GM10847 (cell line): ENCODE measurements around the gene UFD1.

Source experiments
- POLR2A ChIP-seq: IDR thresholded peaks from 2 replicates; pipeline ENCODE4 v1.6.1; 2011; ENCODE audit not compliant: insufficient read length; ENCODE audit errors: extremely low read depth

The UFD1 gene

DNA sequence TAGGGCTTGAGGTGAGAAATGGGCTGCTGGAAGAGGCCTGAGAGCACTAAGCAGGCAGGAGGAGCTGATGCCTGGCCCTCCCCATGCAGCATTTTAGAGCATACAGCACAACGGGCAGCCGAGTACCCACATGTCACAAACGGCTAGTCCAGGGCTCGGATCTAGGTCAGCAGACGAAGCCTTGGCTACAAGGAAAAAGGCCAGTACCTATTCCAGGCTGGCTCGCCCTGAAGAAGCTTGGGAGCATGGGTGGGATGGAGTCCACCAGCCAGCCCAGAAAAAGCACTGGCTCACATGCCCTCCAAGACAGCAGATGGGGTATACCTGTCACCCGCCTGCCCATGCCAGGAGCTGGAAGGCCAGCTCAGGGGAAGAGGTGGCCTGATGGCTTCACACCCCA lies 9.6 kb downstream of the UFD1 start:
- TF ChIP-seq POLR2A: no peak

DNA sequence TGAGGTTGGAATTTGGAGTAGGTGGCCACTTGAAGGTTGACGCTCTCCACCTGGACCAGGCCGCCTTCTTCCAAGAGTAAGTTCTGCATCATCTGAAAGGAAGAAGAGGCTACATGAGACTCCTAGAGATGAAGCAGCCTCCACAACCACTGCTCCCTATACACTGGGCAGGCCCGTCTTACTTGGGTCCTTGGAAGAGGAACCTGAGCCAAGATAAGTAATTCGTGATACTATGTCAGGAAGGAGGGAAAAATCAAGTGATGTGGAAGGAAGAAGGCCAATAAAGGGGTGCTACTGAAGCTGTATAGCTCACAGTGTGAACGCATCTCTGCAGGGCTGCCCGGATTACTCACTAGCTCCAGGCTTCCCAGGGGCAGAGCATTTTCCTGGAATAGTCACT lies 11.1 kb downstream of the UFD1 start:
- no peak for TF ChIP-seq POLR2A

DNA sequence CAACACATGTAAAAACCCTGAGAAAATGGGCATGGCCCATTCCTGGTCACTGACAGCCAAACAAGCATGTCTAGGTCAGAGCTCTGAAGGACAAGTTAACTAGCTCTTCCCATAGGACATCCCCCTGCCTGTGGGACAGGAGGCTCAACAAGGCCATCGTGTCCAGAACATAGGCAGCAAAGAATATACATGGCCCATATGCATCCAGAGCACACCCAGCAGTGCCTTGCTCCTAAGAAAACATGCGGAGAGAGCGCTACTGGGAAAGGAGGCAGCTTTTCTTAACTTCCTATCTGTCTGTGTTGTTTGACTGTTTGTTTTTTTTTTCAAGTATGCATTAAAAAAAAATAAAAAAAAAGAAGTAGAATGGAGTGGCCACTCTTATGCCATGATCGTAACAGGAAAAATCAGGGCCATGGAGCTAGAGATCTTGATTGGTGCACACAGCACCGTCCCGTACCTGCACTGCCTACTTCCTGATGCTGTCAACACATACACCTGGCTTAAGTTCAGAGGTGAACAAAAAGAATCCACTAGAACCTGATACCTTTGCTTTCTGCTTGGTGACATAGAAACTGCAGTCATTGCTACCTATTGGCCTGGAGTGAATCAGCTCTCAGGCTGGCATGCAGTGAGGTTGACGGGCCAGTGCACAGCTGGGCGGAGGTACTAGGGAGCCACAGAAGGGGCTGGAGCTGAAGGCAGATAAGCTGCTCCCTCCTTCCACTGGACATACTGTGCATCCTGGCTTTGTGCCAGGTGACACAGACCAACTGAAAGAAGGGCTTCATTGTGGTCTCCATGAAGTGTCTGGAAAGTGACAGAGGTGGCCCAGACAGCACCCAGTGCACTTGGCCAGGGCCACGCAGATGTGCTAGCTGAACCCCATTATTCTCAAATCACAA lies 11.9 kb downstream of the UFD1 start:
- TF ChIP-seq POLR2A: no peak

DNA sequence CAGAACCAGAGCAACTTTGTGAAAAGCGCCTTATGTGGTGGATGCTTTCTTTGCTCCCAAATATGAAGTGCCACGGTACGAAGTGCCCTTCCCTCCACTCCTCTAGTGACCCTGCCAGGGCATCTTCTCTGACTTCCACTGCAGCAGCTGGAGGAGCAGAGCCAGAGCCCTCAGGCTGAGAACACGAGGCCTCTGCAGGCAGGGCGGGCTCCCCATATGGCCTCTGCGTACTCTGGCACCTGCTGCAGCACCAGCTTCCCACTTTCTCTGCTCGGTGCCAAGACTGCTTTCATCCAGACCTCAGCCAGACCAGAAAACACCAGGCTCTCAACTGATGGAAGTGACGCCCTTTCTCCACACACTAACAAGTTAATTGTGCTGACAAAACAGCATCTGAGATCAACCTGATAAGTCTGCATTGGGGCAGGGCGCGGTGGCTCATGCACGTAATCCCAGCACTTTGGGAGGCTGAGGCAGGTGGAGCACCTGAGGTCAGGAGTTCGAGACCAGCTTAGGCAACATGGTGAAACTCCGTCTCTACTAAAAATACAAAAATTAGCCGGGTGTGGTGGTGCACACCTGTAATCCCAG lies 12.8 kb downstream of the UFD1 start:
- TF ChIP-seq POLR2A: no peak

DNA sequence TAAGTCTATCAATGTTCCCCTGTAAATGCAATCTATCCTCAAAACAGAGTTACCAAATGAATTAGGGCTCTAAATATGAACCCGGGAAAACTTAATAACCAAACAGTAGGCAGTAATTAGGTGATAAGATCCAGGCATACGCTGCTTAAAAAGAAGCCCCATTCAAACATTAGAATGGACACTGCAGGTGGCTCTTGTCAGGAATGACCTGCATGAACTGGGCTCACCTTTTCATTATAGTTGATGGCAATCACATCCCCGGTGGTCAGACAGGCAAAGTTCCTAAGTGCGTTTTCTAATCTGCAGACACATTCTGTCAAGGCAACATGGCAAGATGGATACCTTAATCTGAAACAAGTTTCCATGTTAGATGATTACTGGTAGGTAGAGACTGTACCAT lies 14.0 kb downstream of the UFD1 start:
- no peak for TF ChIP-seq POLR2A

DNA sequence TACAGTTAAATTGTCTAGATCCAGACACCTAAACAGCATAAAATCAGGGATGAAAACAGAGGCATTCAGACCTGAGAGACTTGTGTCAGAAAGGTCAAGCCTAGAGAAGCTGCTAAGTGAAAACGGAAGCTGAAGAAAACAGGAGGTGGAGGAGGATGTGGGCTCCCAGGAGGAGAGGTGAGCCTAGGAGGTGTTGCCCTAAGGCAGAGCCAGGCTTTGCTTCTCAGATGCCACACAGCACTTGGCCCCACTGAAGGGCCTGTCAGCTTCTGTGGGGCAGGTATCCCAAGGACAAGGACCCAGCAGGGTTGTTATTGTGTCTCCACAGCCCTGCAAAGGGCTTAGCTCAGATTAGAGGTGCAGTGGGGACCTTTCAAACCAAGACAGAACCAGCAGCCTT lies 14.4 kb downstream of the UFD1 start:
- TF ChIP-seq POLR2A: no peak

DNA sequence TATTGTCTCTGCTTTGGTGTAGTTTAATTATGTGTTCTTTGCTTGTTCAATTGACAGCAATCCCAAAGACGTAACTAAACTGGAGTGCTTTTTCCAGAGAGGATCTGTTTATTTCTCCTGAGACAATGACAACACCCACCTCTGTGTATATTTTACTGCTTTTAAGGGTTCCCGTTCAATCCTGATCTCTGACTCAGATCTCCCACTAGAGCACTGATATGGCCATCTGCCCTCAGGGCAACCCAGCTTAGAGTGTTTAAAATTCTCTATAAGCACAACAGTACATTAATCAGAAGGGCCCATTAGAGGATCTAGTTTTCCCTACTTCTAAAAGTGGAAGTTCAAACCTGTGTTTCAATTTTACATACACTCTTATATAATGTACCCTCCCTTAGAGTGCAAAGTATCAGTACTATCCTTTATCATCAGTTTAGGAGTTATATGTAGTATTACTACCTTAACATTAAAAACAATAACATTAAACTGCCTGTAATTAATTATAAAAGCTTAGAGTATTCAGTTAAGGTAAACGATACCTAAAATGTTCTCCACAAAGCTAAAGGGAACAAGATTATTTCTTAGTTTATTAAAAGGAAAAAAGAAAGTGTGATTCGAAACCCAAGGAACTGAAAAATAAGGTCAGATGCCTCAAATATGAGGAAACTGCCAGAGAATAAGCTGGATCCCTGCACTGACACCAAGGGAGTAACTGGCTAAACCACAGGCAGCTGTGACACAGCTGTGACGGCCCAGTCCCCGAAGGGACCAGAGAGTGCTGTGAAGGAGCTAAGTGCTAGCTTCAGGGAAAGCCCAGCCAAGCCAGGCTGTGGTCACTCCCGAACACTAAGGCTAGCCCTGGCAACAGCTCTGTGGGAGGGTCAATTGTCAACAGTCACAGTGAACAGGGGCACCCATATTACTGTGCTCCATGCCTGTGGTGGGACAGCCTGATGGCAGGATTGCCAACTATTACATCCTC lies 15.2 kb downstream of the UFD1 start:
- no peak for TF ChIP-seq POLR2A

DNA sequence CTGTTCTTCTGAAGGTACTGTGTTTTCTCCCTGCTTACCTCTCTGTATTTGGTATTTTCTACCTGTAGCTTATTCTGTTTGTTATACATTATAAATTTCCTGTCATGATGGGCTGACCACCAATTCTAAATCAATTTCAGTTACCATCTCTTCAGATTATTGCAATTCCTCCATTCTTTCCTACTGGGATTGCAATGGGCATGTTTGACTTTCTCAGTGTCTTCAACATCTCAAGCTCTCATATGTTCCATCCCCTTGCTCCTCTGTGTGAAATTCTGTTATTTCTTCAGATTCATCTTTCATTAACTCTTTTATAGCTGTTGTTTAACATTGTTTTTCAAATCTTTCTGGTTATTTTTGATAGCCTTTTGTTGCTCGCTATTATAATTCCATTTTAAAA lies 16.0 kb downstream of the UFD1 start:
- no peak for TF ChIP-seq POLR2A

DNA sequence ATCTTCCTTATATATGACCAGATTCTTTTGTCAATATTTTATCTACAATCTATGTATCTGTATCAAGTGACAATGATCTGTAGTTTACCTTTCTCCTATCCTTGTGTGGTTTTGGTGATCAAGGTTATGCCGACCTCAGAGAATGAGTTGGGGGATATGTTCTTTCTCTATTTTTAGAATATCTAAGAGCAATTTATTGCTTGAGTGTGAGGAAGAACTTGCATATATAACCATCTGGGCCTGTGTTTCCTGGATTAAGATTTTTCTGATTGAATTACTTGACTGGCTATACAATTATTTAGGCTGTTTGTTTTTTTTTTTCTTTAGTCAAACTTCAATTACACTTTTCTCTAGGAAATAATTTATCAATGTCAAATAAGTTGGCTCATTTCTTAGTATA lies 17.5 kb downstream of the UFD1 start:
- no peak for TF ChIP-seq POLR2A

DNA sequence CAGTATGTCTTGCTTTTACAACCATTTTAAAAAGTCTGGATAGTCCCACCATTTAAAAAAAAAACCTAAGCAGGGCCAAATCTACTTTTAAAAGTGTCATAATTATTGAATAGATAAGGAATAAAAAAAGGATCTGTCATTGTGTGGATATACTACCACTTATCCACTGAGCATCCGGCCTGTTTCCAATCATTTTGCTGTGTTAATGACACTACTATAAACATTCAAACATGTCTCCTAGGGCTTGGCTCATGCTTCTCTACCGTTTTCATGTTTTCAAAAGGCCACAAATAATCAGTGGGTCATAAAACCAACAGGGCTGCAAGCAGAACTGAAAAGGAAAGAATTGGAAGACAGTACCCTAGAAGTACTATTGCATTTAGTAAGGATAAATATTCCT lies 19.0 kb downstream of the UFD1 start:
- no peak for TF ChIP-seq POLR2A

DNA sequence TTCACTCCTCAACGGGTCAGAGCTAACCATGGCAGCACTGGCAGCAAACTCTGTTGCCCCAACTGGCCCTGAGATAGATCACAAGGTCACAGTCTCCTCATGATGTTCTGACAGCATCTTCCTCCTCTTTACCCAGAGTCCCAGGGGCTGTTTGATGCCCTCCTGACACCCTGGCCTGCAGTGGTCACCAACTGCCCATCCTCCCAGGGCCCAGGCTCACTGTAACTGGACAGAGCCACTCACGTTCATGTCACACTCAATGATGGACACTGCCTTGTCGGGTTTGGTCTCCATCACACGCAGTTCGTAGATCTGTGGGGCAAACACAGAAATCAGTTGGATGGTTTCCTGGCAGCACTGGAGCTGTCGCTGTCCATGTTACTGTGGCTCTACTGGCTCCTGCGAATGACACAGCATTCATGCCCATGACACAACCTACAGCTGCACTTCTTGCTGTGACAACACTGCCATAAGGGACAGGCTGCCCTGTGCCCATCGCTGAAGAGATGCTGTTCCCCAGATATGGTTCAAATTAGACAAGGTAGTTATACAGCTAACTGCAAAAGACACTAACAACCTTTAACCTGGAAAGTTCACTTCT lies 21.1 kb downstream of the UFD1 start:
- no peak for TF ChIP-seq POLR2A

DNA sequence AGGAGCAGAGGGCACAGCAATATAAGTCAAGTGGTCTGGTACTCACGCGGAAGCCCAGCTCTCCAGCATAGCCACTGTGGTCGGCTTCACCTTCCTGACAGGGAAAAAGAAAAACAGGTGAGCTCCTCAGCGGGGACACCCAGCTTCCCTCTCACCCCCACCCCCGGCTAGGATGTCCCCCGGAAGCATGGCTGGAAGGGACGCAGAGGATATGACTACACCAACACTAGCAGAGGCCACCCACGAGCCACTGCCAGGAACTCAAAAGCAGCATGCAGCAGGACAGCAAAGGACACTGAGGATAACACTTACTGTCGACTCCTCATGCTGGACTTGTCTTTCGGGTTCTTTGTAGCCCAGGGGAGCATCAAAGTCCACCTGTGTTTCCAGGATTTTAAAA lies 22.5 kb downstream of the UFD1 start:
- TF ChIP-seq POLR2A: no peak

DNA sequence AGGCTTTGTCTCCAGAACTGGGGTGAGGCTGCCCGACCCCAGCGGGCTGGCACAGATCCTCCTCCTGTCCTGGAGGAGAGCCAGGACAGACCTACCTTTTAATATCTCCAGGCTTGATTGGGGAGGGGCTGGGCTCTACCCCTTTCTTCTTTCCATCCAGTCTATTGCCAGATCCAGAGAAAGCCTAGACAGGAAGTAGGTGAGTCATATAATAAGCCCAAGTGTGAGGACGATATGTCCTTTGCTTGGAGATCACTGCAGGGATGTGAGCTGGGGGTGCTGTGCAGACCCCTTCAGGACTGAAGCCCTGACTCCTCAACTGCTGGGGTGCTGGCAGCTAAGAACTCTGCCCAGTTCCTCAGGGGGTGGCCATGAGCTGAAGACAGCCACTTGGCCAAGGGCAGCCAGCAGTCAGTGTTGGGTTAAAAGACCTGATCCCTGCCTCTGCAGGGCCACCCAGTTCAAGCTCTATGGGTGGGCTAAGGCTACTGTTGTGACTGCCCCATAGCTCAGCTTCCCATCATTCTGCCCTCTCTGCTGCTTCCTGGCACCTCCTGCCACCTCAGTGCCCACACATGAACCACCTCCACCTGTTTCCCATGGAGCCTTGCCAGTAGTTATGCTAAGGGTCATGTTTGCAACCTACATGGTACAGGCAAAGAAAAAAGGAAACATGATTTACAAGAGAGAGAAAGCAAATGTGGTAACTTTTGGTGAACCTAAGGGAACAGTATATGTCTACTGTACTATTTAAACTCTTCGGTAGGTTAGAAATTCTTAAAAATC lies 23.2 kb downstream of the UFD1 start:
- TF ChIP-seq POLR2A: no peak

DNA sequence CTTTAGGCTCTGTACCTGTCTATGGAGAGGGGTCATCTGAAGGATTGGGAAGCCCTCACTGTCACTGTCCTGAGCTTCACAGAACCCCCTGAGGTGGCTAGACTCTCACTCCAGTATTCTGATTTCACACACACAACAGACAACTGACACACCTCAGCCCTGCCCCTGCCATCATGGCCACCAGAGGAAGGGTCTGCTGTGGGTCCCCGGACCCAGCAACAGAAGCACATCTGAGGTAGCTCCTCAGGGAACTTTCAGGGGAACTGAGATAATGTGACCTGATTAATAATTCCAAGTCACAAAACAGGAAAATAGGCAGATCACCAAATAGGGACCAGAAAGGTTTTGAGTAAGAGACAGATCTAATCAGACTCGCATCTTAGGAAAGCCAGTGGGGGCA lies 24.0 kb downstream of the UFD1 start:
- no peak for TF ChIP-seq POLR2A
